Measurements from ENCODE around the gene IFRD2.
"Not testable (repeated sequence)": the region's sequence is repeated elsewhere in the genome, so short reads cannot be mapped to it uniquely, and the experiment has no call there.

IFRD2 gene

DNA sequence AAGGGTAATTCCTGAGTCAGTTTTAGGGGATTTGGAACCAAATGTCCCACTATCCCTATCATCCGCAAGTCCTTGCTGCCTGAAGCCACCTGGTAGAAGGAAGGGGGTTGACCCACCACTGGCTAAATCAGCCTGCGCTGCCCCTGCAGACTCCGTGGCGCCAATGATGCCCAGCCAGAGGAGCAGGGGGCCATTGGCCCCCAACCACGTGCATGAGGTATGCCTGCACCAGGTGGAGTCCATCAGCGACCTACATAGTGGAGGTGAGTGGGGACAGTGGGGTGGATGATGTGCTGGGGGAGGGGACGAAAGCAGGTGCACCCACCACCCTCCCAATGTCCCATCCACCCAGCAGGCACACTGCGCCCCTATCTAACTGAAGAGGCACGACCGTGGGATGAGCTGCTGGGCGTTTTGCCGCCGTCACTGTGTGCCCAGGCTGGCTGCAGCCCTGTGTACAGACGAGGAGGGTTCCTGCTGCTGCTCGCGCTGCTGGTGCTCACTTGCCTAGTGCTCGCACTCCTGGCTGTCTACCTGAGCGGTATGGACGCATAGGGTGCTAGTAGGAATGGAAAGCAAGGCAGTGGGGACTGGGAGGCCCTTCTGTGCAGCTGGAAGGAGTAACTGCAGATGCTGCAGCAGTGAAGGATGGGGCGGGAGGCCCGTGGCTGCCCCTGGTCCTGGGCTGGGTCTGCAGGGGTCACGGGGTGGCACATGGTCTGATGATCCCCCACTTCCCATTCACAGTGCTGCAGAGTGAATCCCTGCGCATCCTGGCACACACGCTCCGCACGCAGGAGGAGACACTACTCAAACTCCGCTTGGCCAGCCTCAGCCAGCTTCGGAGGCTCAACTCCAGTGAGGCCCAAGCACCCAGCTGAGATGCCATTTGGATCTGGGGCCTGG, 5.7 kb downstream of the IFRD2 start:
- DNase-seq (ENCODE audit: low read depth): no peak

DNA sequence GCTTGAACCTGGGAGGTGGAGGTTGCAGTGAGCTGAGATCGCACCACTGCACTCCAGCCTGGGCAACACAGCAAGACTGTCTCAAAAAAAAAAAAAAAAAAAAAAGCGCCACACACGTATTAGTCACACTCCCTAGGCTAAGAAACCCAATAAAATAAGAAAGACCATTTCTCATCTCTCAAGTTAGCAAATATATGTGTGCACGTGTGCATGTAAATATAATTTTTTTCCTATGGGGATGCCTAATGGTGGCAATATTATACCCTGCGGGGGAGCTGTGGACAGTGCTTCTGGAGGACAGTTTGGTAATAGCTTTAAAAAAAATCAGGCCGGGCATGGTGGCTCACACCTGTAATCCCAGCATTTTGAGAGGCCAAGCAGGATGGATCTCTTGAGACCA, 8.1 kb downstream of the IFRD2 start:
- not testable (repeated sequence) for DNase-seq (ENCODE audit: low read depth)

GRCh38 chr3:50279255-50280016, 12.8 kb downstream of the IFRD2 start:
- DNase-seq (ENCODE audit: low read depth): no peak

DNA sequence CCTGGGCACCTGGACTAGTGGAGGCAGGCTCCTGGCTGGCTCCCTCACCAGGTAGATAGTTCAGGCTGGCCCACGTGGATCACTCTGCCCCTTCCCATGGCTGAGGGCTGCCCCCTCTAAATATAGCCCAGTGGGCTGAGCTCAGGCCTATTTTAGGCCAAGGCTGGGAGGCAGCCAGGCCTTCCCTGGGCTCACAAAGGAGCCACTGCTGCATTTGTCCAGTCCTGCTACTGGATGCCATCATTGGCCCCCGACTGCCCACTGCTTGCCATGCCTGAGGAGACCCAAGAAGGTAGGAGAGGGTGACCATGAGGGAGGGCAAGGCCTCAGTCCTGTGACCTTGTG, 13.4 kb downstream of the IFRD2 start, which contains the start of gene LSMEM2:
LSMEM2 (plus strand) TSS at position 208 of the 345 bp plus-strand sequence; CDS start at position 235, 27 bp downstream.
- DNase-seq (ENCODE audit: low read depth): no peak

DNA sequence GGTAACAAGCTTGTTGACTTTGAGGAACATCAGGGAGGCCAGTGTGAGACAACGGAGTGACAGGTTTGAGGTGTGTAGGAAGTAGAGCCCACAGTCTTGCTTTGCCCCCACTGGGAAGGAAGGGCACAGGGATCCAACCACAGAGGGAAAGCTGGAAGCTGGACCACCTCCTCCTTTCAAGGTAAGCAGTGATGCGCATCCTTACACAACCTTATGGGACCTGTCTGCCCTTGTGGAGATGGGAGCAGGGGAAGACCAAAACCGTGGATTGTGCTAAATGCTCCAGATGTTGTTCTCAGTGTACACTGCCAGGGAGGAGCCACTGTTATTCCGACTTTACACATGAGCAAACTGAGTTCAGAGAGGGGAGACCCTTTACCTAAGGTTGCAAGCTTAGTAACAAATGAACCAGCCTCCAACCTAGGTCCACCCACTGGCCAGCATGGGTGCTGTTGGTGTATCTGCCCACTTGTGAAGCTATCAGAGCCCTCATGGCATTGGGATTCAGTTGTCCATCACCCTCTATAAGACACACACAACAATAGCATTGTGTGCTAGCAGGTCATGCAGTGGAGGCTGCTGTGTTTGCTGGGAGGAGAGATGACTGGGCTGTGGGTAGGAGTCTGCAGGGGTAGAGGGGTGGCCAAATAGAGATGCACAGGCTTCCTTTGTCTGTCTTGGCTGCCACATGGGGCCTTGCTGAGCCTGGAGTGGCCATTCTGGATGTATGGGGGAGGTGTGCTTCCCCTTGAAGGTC, 13.9 kb downstream of the IFRD2 start:
- DNase-seq (ENCODE audit: low read depth): no peak

- DNase-seq (ENCODE audit: low read depth): no peak
Measured at GRCh38 chr3:50276762-50277101, 15.5 kb downstream of the IFRD2 start.

DNA sequence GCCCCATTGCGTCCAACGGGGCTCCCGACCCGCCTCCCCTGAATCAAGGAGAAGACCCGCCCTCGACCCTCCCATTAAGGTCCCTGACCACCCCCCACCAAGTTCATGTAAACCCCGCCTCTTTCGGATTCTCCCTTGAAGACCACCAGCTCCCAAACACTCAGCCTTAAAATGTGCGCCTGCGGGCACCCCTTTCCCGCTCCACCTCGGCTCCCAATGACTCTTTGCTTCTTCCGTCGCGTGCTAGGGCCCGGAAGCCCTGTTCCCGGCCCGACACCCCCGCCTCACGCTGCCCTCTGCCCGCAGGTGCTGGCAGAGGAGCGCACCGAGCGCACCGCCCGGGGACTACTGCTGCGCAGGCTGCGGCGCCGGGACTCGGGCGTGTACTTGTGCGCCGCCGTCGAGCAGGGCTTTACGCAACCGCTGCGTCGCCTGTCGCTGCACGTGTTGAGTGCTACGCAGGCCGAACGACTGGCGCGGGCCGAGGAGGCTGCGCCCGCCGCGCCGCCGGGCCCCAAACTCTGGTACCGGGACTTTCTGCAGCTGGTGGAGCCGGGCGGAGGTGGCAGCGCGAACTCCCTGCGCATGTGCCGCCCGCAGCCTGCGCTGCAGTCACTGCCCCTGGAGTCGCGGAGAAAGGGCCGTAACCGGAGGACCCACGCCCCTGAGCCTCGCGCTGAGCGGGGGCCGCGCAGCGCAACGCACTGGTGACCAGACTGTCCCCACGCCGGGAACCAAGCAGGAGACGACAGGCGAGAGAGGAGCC, 16.1 kb downstream of the IFRD2 start:
- no peak for DNase-seq (ENCODE audit: low read depth)

GRCh38 chr3:50275141-50275995, 16.9 kb downstream of the IFRD2 start:
- no peak for DNase-seq (ENCODE audit: low read depth)

- peak; percentile 48 for DNase-seq (ENCODE audit: low read depth)
Measured at GRCh38 chr3:50274371-50275104, 17.7 kb downstream of the IFRD2 start.

DNA sequence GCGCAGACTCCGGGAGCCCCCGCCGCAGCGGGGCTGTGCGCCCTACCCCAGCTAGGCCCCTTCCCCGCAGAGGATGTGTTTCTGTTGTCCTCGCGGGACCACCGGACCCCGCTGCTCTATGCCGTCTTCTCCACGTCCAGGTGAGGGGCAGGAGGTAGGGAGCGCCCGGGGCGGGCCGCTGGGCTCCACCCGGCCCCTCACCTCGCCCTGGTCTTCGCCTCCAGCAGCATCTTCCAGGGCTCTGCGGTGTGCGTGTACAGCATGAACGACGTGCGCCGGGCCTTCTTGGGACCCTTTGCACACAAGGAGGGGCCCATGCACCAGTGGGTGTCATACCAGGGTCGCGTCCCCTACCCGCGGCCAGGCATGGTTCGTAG, 18.6 kb downstream of the IFRD2 start:
- DNase-seq (ENCODE audit: low read depth): no peak

GRCh38 chr3:50272911-50273688, 19.1 kb downstream of the IFRD2 start:
- peak; percentile 47 for DNase-seq (ENCODE audit: low read depth)

GRCh38 chr3:50272538-50272910, 19.7 kb downstream of the IFRD2 start:
- not testable (repeated sequence) for DNase-seq (ENCODE audit: low read depth)

GRCh38 chr3:50271314-50271936, 20.8 kb downstream of the IFRD2 start:
- no peak for DNase-seq (ENCODE audit: low read depth)

DNA sequence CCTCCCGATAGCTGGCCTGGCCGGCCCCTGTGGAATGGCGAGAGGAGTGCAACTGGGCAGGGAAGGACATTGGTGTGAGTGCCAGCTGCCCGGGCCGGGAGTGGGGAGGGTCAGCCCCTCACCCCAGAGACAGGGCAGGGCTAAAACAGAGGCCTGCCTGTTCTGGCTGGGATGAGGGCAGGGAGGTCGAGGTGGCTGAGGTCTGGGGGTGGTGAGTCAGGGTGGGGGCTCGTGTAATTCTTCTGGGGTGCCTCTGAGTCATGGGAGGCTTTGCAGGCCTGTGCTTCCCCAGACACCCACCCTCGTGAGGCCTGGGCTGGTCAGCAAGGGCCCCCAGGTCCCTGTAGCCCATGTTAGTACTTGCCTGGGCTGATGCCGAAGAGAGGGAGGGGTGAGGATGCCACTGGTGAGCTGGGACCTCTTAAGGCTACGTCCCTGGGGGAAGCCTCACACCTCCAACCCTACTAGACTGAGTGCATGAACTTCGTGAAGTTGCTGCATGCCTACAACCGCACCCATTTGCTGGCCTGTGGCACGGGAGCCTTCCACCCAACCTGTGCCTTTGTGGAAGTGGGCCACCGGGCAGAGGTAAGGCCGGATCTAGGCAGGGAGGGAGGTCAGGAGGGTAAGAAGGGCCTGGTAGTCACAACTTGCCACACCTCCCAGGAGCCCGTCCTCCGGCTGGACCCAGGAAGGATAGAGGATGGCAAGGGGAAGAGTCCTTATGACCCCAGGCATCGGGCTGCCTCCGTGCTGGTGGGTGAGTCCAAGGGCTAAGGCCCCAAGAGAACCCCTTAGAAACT, 21.6 kb downstream of the IFRD2 start:
- peak; percentile 23 for DNase-seq (ENCODE audit: low read depth)

GRCh38 chr3:50269977-50270413, 22.2 kb downstream of the IFRD2 start:
- no peak for DNase-seq (ENCODE audit: low read depth)

GRCh38 chr3:50269460-50269859, 22.8 kb downstream of the IFRD2 start:
- DNase-seq (ENCODE audit: low read depth): no peak

GRCh38 chr3:50268703-50269451, 23.4 kb downstream of the IFRD2 start, which contains the start of gene SEMA3B:
Gene SEMA3B (plus strand): TSS chr3:50269147. CDS start chr3:50269241, 94 bp downstream.
- no peak for DNase-seq (ENCODE audit: low read depth)
